Omental fat pad (tissue), 4 donors: Measurements from ENCODE around the gene DPCD. TPM values are rescaled to one million over a fixed set of nuclear protein-coding genes. Genes with fewer than 3 reads are reported as not detected.

Experiments used
- ATAC-seq: fragments of 150-250 bp; one replicate; pipeline ENCODE4 v1.9.1; 2016; ENCODE audit warnings: mild to moderate bottlenecking, moderate library complexity; ENCODE audit not compliant: low FRiP score
- DNase-seq: peaks from one replicate; pipeline ENCODE4 v3.0.0-alpha.2; 2019; ENCODE audit warnings: low spot score
- CTCF ChIP-seq, 3 donors: fragments of 450-650 bp; IDR thresholded peaks; one replicate each; pipeline ENCODE4 v1.5.1; 2016 to 2017; ENCODE audit warnings: antibody characterized with exemption in 3 of 3, mild to moderate bottlenecking in 3 of 3, moderate library complexity in 2 of 3
- small RNA-seq: library from RNA; depleted of rRNA; stranded (forward); fragments of <200 nt; gene quantifications from one replicate; pipeline ENCODE3, GENCODE V24; 2016
- total RNA-seq, 4 donors: library from RNA; depleted of rRNA; stranded (reverse); fragments of >200 nt; gene quantifications; one replicate each; pipeline ENCODE4 v1.1.0, GENCODE V29; 2016

DPCD gene
- total RNA-seq, 4 donors from 2014 or later: 9.8 to 16.9 (median 13.0) TPM

- no peak for TF ChIP-seq CTCF (IDR thresholded peaks at IDR 0.05)
- no peak for ATAC-seq
- DNase-seq: no peak
These were observed 62.7 kb downstream of the DPCD start for GRCh38 chr10:101650863-101651262.

- DNase-seq: no peak
- no peak for ATAC-seq
- TF ChIP-seq CTCF (IDR thresholded peaks at IDR 0.05): no peak
These were observed 63.2 kb downstream of the DPCD start for GRCh38 chr10:101651336-101651735.

GRCh38 chr10:101653536-101653935, 65.4 kb downstream of the DPCD start:
- DNase-seq: no peak
- no peak for TF ChIP-seq CTCF (IDR thresholded peaks at IDR 0.05)
- ATAC-seq: no peak

- TF ChIP-seq CTCF (IDR thresholded peaks at IDR 0.05): no peak
- ATAC-seq (no peak), DNase-seq (no peak)
These were observed 67.4 kb downstream of the DPCD start for GRCh38 chr10:101655570-101655969.

- ATAC-seq (no peak), DNase-seq (no peak)
- no peak for TF ChIP-seq CTCF (IDR thresholded peaks at IDR 0.05)
These were observed 68.8 kb downstream of the DPCD start for GRCh38 chr10:101656890-101657289.

- ATAC-seq (no peak), DNase-seq (no peak)
- TF ChIP-seq CTCF (IDR thresholded peaks at IDR 0.05): no peak
These were observed 70.9 kb downstream of the DPCD start for GRCh38 chr10:101658975-101659374.

Small RNA genes lying within 50 kb of the gene (small RNA-seq; reads per million reads assigned to genes)
- not detected for gene MIR3158-1
- gene RNU6-1165P: not detected

Other genes starting within 250 kb of the DPCD start
- 10 to 100 TPM in 3 of 4 donors, 1 to 10 TPM in 1; 9.2 to 14.4 (median 14.0) TPM for gene BTRC, start 234.2 kb upstream of the DPCD start, total RNA-seq
- 10 to 100 TPM; 10.8 to 22.0 (median 16.1) TPM for gene POLL, start 64 bp upstream of the DPCD start, total RNA-seq
- gene FBXW4, start 106.8 kb downstream of the DPCD start, total RNA-seq: 10 to 100 TPM; 50.0 to 73.5 (median 54.3) TPM
- 1 to 10 TPM in 1 of 4 donors, not detected in 3; 1.0 TPM for gene FGF8, start 187.8 kb downstream of the DPCD start, total RNA-seq
- gene NPM3, start 195.1 kb downstream of the DPCD start, total RNA-seq: 10 to 100 TPM; 25.0 to 31.1 (median 27.7) TPM
- 100 to 1,000 TPM in 2 of 4 donors, 10 to 100 TPM in 2; 70.0 to 214 (median 127) TPM for gene OGA, start 230.1 kb downstream of the DPCD start, total RNA-seq